COLO668 (cell line): ENCODE data around the gene BTBD1.

ENCODE experiments used
- DNase-seq: peaks from one replicate; lab custom pipeline; 2025; ENCODE audit not compliant: unreplicated experiment; lab: John Stamatoyannopoulos, UW

The BTBD1 gene

DNA sequence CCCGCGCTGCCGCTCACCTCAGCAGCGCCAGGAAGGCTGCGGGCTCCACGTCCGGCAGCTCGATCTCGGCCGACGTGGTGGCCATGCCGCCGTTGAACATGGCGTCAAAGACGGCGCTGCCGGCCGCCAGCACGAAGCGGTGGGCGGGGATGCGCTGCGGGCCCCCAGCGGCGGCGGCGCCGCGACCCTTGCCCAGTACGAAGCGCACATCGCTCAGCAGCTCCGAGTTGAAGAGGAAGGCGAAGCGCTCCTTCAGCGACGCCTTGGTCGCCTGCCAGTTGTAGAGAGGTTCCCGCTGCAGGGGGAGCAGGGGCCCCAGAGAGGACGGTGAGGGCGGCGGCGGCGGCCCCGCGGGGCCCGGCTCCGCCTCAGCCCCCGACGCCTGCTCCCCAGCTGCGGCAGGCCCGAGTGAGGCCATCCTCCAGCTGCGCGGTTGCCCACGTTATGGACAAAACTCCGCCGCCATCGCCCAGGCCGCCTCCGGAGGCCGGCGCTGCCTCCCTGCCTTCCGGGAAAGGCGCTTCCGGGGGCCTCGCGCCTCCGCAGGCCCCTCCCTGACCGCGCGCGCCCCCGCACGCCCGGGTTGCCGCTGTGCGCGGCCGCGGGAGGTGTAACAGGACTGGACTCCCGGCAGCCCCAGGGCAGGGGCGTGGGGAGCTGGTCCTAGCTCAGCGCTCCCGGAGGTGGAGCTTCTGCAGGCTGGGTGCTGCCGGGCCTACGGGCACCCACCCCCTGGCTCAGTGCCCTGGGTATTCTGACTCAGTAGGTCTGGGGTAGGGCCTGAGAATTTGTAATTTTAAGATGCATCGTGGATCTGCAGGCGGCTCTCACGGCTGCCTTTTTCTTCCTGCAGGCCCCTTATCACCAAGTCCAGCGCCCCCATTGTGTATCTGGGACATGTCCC is at the start of gene BTBD1:
BTBD1 (minus strand) TSS at position 519 of the 904 bp plus-strand sequence; CDS start at position 418, 101 bp downstream.
- peak; percentile 97 for DNase-seq

- no peak for DNase-seq
Measured at GRCh38 chr15:83115831-83116565, 48.9 kb upstream of the BTBD1 start.

DNA sequence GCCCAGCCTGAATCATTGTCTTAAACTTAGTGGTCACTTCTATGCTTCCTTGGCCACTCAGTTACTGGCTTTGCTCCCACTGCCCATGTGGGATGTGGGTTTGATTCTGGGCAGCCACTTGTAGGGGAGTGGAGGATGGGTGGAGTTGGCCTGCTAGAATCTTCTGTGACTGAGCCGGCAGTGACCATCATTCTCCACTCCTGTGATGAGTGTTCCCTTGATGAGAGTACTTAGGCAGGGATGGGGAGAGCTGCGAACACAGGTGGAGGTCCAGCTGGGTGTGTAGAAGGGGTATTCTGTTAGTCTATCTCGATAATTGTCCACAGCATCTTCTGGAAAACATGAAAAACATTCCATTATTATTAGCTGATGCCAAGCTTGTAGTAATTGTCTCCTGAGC is 48.4 kb upstream of the BTBD1 start:
- no peak for DNase-seq

GRCh38 chr15:83114856-83115255 is 47.8 kb upstream of the BTBD1 start:
- DNase-seq: no peak

- DNase-seq: no peak
Measured at GRCh38 chr15:83113881-83114674, 47.0 kb upstream of the BTBD1 start.

GRCh38 chr15:83112956-83113299 is 45.9 kb upstream of the BTBD1 start:
- no peak for DNase-seq

DNA sequence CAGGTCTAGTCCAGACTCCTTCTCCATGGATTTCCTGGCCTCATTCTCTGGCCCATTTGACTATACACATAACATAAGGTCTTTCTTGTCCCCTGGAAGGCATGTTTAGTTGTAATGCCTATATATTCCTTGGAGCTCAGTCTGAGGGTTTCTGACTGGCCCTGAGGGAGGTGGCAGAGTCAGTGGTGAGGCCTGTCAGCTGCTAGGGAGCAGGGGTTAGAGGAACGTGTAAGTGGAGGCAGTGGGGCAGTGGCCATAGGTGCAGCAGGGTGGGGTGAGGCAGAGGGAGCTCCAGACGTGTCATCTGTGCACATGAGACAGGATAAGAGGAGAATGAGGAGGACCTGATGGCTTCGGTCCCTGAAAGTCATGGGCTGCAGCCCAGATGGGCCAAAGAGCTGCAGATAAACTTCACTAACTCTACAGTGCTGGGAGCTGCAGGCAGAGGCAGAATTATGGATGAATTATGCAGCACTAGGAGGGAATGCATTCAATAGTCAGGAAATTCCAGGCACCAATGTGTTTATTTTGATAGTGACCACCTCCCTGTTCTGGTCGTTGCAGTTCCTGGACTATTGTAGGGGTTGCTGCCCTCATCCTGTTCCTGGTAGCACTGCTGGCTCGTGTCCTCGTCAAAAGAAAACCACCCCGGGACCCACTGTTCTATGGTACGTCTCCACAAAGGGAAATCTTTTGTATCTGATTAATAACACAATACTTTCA is 45.3 kb upstream of the BTBD1 start:
- no peak for DNase-seq

- no peak for DNase-seq
Measured at GRCh38 chr15:83111149-83111548, 44.1 kb upstream of the BTBD1 start.

- no peak for DNase-seq
Measured at GRCh38 chr15:83110381-83110780, 43.3 kb upstream of the BTBD1 start.

DNA sequence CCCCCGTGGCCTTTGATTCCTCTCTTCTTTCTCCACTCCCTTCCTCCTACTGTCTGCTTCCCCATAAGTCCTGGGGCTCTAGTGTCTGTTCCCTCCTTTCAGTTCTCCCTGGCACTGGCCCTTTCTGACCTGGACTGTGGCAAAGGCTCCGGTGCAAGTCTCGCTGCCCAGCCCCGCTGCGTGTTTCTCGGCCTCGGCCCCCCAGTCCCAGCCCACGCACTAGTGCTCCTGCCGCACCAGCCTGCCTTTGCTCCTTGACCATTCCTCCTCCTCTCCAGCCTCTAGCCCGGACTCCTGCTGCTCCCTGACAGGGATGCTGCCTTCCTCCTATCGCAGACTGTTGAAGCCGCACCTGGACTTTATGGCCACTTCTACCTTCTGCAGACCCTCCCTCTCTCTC is 42.5 kb upstream of the BTBD1 start:
- no peak for DNase-seq

DNA sequence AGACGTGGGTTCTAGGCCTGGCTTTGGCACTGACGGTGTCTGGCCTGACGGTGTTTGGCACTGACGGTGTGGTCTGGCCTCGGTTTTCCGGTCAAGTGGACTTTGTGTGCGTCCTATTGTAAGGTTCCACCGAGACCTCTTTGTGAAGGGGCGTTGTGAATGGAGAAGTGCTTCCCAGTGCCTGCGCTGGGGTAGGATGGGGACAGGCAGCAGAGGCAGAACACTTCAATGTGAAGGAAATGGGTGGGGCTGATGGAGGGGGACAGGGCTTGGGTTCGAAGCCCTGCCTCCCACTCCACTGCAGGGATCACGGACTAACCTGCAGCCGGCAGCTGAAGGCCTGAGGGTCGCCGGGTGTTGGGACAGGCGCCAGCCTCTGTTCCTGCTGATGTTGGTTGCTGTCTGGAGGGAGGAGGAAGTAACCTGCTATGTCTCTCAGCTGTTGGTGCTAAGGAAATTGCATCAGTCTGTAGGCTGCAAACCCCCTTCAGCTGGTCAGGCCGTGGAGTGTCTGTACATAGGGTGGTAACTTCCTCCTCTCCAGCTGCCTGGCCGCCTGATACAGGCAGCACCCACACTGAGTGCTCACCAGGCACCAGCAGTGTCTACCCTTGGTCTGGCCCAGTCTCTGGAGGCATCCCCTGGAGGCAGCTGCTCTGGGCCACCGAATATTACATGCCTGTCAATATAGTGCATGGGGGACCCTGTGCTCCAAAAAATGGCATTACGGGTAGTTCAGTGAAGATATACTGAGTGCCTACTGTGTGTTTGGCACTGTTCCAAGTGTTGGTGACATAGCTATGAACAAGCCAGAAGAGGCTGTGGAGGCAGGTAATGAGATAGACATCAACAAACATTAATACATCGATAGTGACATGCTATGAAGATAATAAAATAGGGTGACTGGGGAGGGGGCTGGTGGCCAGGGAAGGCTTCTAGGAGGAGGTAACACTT is 41.5 kb upstream of the BTBD1 start:
- peak; percentile 58 for DNase-seq

- no peak for DNase-seq
Measured at GRCh38 chr15:83107841-83108181, 40.8 kb upstream of the BTBD1 start.

DNA sequence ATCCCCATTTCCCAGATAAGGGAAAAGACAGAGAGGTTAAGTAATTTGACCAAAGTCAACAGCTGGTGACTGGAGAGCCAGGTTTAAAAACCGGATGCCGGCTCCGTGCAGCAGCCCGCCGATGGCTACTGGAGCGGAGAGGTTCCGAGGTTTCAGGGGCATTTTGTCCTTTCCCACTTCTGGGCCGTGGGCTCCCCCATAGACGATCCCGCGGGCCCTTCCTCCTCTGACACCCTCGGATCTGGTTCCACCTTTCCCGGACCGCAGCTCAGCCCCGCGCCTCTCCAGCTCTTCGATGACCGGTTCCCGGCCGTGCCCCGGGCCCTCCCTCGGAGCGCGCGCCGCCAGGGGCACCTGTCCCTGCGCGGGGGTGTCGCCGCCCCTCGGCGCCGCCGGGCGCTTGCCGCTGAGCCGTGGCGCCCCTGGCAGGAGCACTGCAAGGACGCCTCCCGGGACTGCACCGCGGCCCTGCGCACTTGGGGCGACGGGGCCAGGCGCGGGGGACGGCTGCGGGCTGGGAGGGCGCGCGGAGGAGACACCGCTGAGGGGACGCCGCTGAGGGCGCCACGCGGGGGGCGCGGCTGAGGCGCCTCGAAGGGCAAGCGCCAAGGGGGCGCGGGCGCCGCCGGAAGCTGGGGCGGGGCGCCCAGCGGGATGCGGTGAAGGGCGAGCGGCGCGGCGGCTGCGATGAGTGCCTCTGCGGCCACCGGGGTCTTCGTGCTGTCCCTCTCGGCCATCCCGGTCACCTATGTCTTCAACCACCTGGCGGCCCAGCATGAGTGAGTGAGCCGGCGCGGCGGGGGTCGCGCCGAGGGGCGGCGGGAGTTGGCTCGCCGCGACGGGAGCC is 40.2 kb upstream of the BTBD1 start, which contains the start of gene TM6SF1:
TM6SF1 (plus strand) TSS at position 652 of the 847 bp plus-strand sequence; CDS start at position 688, 36 bp downstream.
- DNase-seq: peak; percentile 62

DNA sequence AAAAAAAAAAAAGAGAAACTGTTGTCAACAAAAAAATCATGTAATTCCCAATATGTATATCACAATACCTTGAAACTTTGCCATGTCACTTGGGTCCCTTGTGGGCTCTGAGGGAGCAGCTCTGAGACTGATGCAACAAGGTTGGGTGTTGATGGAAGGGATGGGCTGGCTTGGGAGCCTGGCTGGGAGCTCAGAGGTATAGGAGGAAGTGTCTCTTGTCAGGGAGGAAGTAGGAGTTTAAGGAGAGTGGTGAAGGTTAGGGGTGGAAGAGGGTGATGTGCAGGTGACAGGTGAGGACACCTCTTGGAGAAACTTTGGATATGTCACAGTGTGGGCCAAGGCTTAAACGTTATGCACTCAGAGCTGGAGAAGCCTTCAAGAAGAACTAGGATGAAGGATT is 38.4 kb upstream of the BTBD1 start:
- no peak for DNase-seq

DNA sequence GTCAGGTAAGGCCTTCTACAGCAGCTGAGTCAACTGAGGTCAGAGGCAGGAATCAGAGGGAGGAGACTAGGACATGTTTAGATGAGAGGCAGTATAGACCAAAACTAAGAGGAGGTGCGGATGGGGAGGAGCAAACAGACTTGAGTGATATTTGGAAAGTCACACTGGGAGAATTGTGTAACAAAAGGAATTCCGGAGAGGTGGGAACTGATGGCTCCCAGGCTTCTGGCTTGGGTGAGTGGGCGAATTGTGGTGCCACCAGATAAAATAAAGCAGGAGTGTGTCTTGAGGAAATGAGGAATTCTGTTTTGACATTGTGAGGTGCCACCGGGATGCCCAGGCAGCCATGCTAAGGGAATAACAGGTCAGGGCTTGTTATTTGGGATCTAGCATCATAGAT is 37.1 kb upstream of the BTBD1 start:
- no peak for DNase-seq

DNA sequence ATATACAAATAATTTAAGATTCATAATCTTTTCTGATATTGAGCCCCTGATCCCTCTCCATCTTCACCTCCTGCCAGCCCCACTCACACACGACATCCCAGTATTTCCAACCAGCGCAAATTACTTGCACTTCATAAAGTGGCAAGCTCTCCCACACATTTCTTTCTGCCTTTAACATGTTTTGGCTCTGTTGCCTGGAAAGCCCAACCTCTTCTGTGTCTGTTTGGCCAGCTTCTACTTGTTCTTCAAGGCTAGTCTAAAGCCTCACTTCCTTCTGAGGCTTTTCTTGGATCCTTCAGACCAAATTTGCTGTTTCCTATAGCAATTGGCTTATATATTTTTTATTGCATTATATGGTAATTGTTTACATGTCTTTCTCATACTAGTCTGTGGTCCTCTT is 35.3 kb upstream of the BTBD1 start:
- DNase-seq: no peak

- no peak for DNase-seq
Measured at GRCh38 chr15:83100097-83100646, 33.1 kb upstream of the BTBD1 start.

GRCh38 chr15:83099290-83099689 is 32.2 kb upstream of the BTBD1 start:
- no peak for DNase-seq
